Lower lobe of right lung (tissue), 2 donors: Measurements from ENCODE around the gene MGST3. TPM values are rescaled to one million over a fixed set of nuclear protein-coding genes. Genes with fewer than 3 reads are reported as not detected.
"Not testable (repeated sequence)": the region's sequence is repeated elsewhere in the genome, so short reads cannot be mapped to it uniquely, and the experiment has no call there.

Source experiments
- ATAC-seq, 2 donors: fragments of 200-7000 bp; cut with Tn5 transposase; one replicate each; pipeline ENCODE4 v1.9.1; 2020 to 2022; ENCODE audit warnings: mild to moderate bottlenecking in 2 of 2, moderate library complexity in 2 of 2
- DNase-seq: peaks from one replicate; pipeline ENCODE4 v3.0.0-alpha.2; 2020
- H3K27ac ChIP-seq: fragments of 200-600 bp; one replicate; pipeline ENCODE4 v1.8.0; 2022
- H3K27me3 ChIP-seq: fragments of 200-600 bp; one replicate; pipeline ENCODE4 v1.8.0; 2022; ENCODE audit warnings: low read depth
- H3K36me3 ChIP-seq: fragments of 200-600 bp; one replicate; pipeline ENCODE4 v1.8.0; 2022; ENCODE audit warnings: mild to moderate bottlenecking
- H3K4me1 ChIP-seq: fragments of 200-600 bp; one replicate; pipeline ENCODE4 v1.8.0; 2022
- H3K4me3 ChIP-seq: fragments of 200-600 bp; one replicate; pipeline ENCODE4 v1.8.0; 2022; ENCODE audit warnings: mild to moderate bottlenecking
- H3K9me3 ChIP-seq: fragments of 200-600 bp; one replicate; pipeline ENCODE4 v1.8.0; 2022
- CTCF ChIP-seq: fragments of 200-600 bp; IDR thresholded peaks from one replicate; pipeline ENCODE4 v1.8.0; 2022; ENCODE audit warnings: antibody characterized with exemption, mild to moderate bottlenecking
- intact Hi-C: fragments of 100-400 bp; cut with DNase I; formaldehyde crosslinking; loops from one replicate; pipeline ENCODE4 v1.11.0; 2022
- total RNA-seq: library from RNA; stranded (reverse); fragmentation: NEBNext Ultra II Directional; extraction: Animal tissue kit (Norgen Biotek cat#: 25700); gene quantifications from one replicate; pipeline ENCODE4 v1.2.1, GENCODE V29; 2021
- donor health status: DM: no; HTN: yes; CAD: no; lungs with severe emphysema.

Gene MGST3
- total RNA-seq, 1 donor from 2014 or later = 216 TPM

GRCh38 chr1:165605246-165605645 is 25.8 kb upstream of the MGST3 start:
- Histone ChIP-seq H3K4me1 (peaks cover 6% of the 10 kb centered on the region), H3K4me3 (no peak overlapping the region), H3K27me3 (no peaks in the 10 kb centered on the region), H3K9me3 (no peaks in the 10 kb centered on the region), H3K27ac (no peak overlapping the region), H3K36me3 (no peaks in the 10 kb centered on the region)
- DNase-seq (no peak), ATAC-seq (no peak)
- intact Hi-C loops = no loop called here
- no peak for TF ChIP-seq CTCF

GRCh38 chr1:165606676-165607075 is 24.4 kb upstream of the MGST3 start:
- H3K36me3 ChIP-seq, H3K4me3 ChIP-seq, H3K27ac ChIP-seq, DNase-seq, intact Hi-C loops, H3K27me3 ChIP-seq, H3K9me3 ChIP-seq, ATAC-seq, H3K4me1 ChIP-seq: not testable (repeated sequence)

- Histone ChIP-seq H3K36me3 (no peaks in the 10 kb centered on the region), H3K27me3 (peaks cover 3% of the 10 kb centered on the region), H3K9me3 (no peaks in the 10 kb centered on the region), H3K4me3 (no peak overlapping the region), H3K27ac (no peak overlapping the region), H3K4me1 (no peaks in the 10 kb centered on the region)
- intact Hi-C loops = no loop called here
- no peak for TF ChIP-seq CTCF
- no peak for DNase-seq
- no peak for ATAC-seq
Measured at GRCh38 chr1:165610866-165611265, 20.2 kb upstream of the MGST3 start.

- no peak for ATAC-seq
- Histone ChIP-seq H3K4me3 (no peak overlapping the region), H3K27ac (no peak overlapping the region), H3K4me1 (peaks cover 5% of the 10 kb centered on the region), H3K36me3 (no peaks in the 10 kb centered on the region), H3K27me3 (peaks cover 3% of the 10 kb centered on the region), H3K9me3 (no peaks in the 10 kb centered on the region)
- intact Hi-C loops = no loop called here
- DNase-seq = no peak
- TF ChIP-seq CTCF = no peak
Measured at GRCh38 chr1:165612062-165612461, 19.0 kb upstream of the MGST3 start.

GRCh38 chr1:165616054-165616612 is 14.9 kb upstream of the MGST3 start:
- TF ChIP-seq CTCF = no peak
- H3K4me1 ChIP-seq = peaks cover 5% of the 10 kb centered on the region
- peak; percentile 96 to 98 for ATAC-seq
- no peaks in the 10 kb centered on the region for H3K9me3 ChIP-seq
- DNase-seq = no peak
- no peak overlapping the region for H3K4me3 ChIP-seq
- intact Hi-C loops = no loop called here
- peaks cover 3% of the 10 kb centered on the region for H3K27me3 ChIP-seq
- no peak overlapping the region for H3K27ac ChIP-seq
- H3K36me3 ChIP-seq = no peaks in the 10 kb centered on the region

GRCh38 chr1:165616987-165617546 is 14.0 kb upstream of the MGST3 start:
- Histone ChIP-seq H3K27me3 (peaks cover 3% of the 10 kb centered on the region), H3K27ac (no peak overlapping the region), H3K4me1 (peaks cover 5% of the 10 kb centered on the region), H3K4me3 (no peak overlapping the region), H3K36me3 (no peaks in the 10 kb centered on the region), H3K9me3 (no peaks in the 10 kb centered on the region)
- intact Hi-C loops = no loop called here
- peak; percentile 41 to 45 for ATAC-seq
- TF ChIP-seq CTCF = no peak
- no peak for DNase-seq
